MM.1S (cell line): ENCODE data around the gene ADGRD1.

Experiments used
- DNase-seq: peaks from one replicate; pipeline ENCODE4 v3.0.0-alpha.2; 2015
- H2AFZ ChIP-seq: fragments of 300-600 bp; sonication (generic); 2 replicates; pipeline ENCODE4 v1.6.0; 2016; ENCODE audit warnings: antibody characterized with exemption, low read length
- H3F3A ChIP-seq: fragments of 300-600 bp; sonication (generic); 2 replicates; pipeline ENCODE4 v1.6.1; 2016; ENCODE audit warnings: mild to moderate bottlenecking, antibody characterized with exemption, low read length, moderate library complexity, mixed read lengths; ENCODE audit not compliant: insufficient read depth
- H3K27ac ChIP-seq: fragments of 300-600 bp; sonication (generic); 2 replicates; pipeline ENCODE4 v1.5.1; 2016; ENCODE audit warnings: mild to moderate bottlenecking, low read length
- H3K27me3 ChIP-seq: fragments of 300-600 bp; sonication (generic); replicated peaks from 2 replicates; pipeline ENCODE4 v1.6.0; 2016; ENCODE audit warnings: low read length; ENCODE audit not compliant: insufficient read depth
- H3K36me3 ChIP-seq: fragments of 300-600 bp; sonication (generic); replicated peaks from 2 replicates; pipeline ENCODE4 v1.6.1; 2016; ENCODE audit warnings: mild to moderate bottlenecking, low read length, mixed read lengths; ENCODE audit not compliant: insufficient read depth
- H3K4me1 ChIP-seq: fragments of 300-600 bp; sonication (generic); 2 replicates; pipeline ENCODE4 v1.6.1; 2016; ENCODE audit warnings: low read length, mixed read lengths
- H3K4me2 ChIP-seq: fragments of 300-600 bp; sonication (generic); 2 replicates; pipeline ENCODE4 v1.6.0; 2016; ENCODE audit warnings: low read depth, low read length
- H3K4me3 ChIP-seq: fragments of 300-600 bp; sonication (generic); 2 replicates; pipeline ENCODE4 v1.5.1; 2016; ENCODE audit warnings: low read length, mixed read lengths
- H3K79me2 ChIP-seq: fragments of 300-600 bp; sonication (generic); 2 replicates; pipeline ENCODE4 v1.6.1; 2016; ENCODE audit warnings: mixed run types, low read length, mixed read lengths
- H3K9ac ChIP-seq: fragments of 300-600 bp; sonication (generic); 2 replicates; pipeline ENCODE4 v1.6.1; 2016; ENCODE audit warnings: low read length, mixed read lengths
- H3K9me2 ChIP-seq: fragments of 300-600 bp; sonication (generic); replicated peaks from 2 replicates; pipeline ENCODE4 v1.6.1; 2016; ENCODE audit warnings: mild to moderate bottlenecking, low read length, mixed read lengths; ENCODE audit not compliant: insufficient read depth
- H3K9me3 ChIP-seq: fragments of 300-600 bp; sonication (generic); replicated peaks from 2 replicates; pipeline ENCODE4 v1.6.1; 2016; ENCODE audit warnings: mild to moderate bottlenecking, low read length, mixed read lengths; ENCODE audit not compliant: insufficient read depth
- H4K20me1 ChIP-seq: fragments of 300-600 bp; sonication (generic); 2 replicates; pipeline ENCODE4 v1.6.1; 2016; ENCODE audit warnings: mild to moderate bottlenecking, low read length, moderate library complexity, mixed read lengths; ENCODE audit not compliant: insufficient read depth
- CTCF ChIP-seq: fragments of 300-600 bp; sonication (generic); IDR thresholded peaks from 2 replicates; pipeline ENCODE4 v1.5.1; 2016; ENCODE audit warnings: antibody characterized with exemption, low read length, mixed read lengths
- EZH2 ChIP-seq: fragments of 300-600 bp; sonication (generic); optimal IDR thresholded peaks from 2 replicates; pipeline ENCODE3; 2017; ENCODE audit warnings: low read depth, mild to moderate bottlenecking, antibody characterized with exemption, low read length, mixed read lengths
- EZH2phosphoT487 ChIP-seq: fragments of 300-600 bp; sonication (generic); IDR thresholded peaks from 2 replicates; pipeline ENCODE4 v1.6.1; 2018; ENCODE audit warnings: antibody characterized with exemption, low read length

Gene ADGRD1

GRCh38 chr12:131014343-131014742, 60.6 kb downstream of the ADGRD1 start:
- DNase-seq, result no peak
- Histone ChIP-seq H3F3A (no peaks in the 10 kb centered on the region), H3K9me2 (no peaks in the 10 kb centered on the region), H3K4me2 (no peak overlapping the region), H3K79me2 (no peaks in the 10 kb centered on the region), H3K9ac (no peak overlapping the region), H3K27me3 (peaks cover 8% of the 10 kb centered on the region), H3K27ac (no peak overlapping the region), H2AFZ (no peak overlapping the region), H3K4me1 (no peaks in the 10 kb centered on the region), H3K4me3 (no peak overlapping the region), H3K36me3 (no peaks in the 10 kb centered on the region), H4K20me1 (no peaks in the 10 kb centered on the region), H3K9me3 (no peaks in the 10 kb centered on the region)
- TF ChIP-seq CTCF, result no peak
- no peak for TF ChIP-seq EZH2phosphoT487
- no peak for TF ChIP-seq EZH2

GRCh38 chr12:131015581-131016337, 62.1 kb downstream of the ADGRD1 start:
- Histone ChIP-seq H3K4me1 (no peaks in the 10 kb centered on the region), H3K27me3 (peaks cover 8% of the 10 kb centered on the region), H3K9ac (no peak overlapping the region)

GRCh38 chr12:131017477-131017991, 63.8 kb downstream of the ADGRD1 start:
- Histone ChIP-seq H3K27ac (no peak overlapping the region), H3K9ac (no peak overlapping the region), H3K4me1 (no peaks in the 10 kb centered on the region), H3K36me3 (no peaks in the 10 kb centered on the region), H3K9me3 (no peaks in the 10 kb centered on the region), H3K4me2 (no peak overlapping the region), H3K79me2 (no peaks in the 10 kb centered on the region), H3K9me2 (no peaks in the 10 kb centered on the region), H3K27me3 (peaks cover 11% of the 10 kb centered on the region), H3F3A (no peaks in the 10 kb centered on the region), H2AFZ (no peak overlapping the region), H3K4me3 (no peak overlapping the region), H4K20me1 (no peaks in the 10 kb centered on the region)
- TF ChIP-seq CTCF, result no peak
- no peak for TF ChIP-seq EZH2
- no peak for TF ChIP-seq EZH2phosphoT487
- no peak for DNase-seq

More at GRCh38 chr12:131015581-131016337, 62.1 kb downstream of the ADGRD1 start:
- H3K4me3 ChIP-seq, result no peak overlapping the region
- H3K9me2 ChIP-seq, result no peaks in the 10 kb centered on the region
- H2AFZ ChIP-seq, result no peak overlapping the region
- H3F3A ChIP-seq, result no peaks in the 10 kb centered on the region
- no peak for TF ChIP-seq CTCF
- no peak for TF ChIP-seq EZH2
- TF ChIP-seq EZH2phosphoT487, result no peak
- H3K27ac ChIP-seq, result no peak overlapping the region
- no peaks in the 10 kb centered on the region for H3K79me2 ChIP-seq
- DNase-seq, result no peak
- no peaks in the 10 kb centered on the region for H3K9me3 ChIP-seq
- H4K20me1 ChIP-seq, result no peaks in the 10 kb centered on the region
- H3K36me3 ChIP-seq, result no peaks in the 10 kb centered on the region
- no peak overlapping the region for H3K4me2 ChIP-seq
